ENCODE results near the gene TXNDC11.

GRCh38 chr16:11649276-11649675 is 93.4 kb downstream of the TXNDC11 start:
- TF ChIP-seq EGR1 (conservative IDR thresholded peaks at IDR 0.05) = no peak
- no peak for TF ChIP-seq GABPB1 (CRISPR knock-in tag; IDR thresholded peaks at IDR 0.05)
